Measurements from ENCODE around the gene AKAP13. TPM values are rescaled to one million over a fixed set of nuclear protein-coding genes. Genes with fewer than 3 reads are reported as not detected.

Gene AKAP13
- total RNA-seq, 2 experiments from 2014 or later: 282 to 304 TPM

DNA sequence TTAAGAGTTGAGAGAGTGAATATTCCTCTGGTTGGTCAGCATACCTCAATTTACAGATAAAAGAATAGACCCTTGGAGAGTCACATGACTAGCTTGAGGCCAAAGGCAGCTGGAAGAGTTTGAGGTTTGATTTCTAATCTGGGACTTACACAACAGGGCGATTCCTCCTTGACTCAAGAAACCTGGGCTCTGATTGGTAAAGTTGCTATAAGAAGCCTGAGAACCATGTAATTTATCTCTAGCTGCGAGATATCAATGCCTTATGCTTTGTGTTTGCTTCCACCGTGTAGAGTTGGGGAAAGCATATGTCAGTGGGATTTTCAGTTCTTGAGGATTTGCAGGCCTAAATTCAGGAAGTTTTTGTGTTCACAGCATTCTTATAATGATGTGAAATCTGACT lies 208.3 kb downstream of the AKAP13 start:
- peaks cover 43% of the 10 kb centered on the region for H3K36me3 ChIP-seq (ENCODE audit: insufficient read depth, low read length)

DNA sequence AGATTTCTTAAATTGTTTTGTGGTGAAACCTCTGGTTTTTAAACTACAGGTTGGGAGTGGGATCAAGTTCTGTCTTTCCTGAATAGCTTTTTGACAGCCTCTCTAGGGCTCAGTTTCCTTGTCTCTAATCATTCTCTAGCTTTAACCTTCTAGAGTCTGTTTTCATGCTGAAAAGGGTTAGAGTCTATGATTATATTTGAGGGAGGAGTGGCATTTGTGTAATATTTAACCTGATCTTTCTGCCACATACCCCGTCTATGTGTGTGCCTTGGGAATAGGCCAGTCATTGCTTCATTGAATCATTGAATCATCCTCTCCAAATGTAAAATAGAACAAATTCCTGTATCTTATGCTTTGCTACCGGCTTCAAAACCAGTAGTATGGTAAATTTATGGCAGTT lies 209.4 kb downstream of the AKAP13 start:
- intact Hi-C loops (cut with DNase I, micrococcal nuclease): loop anchor here in 1 of 2 experiments (5.0 kb wide), 1 partner anchor 62 kb away; no protein-coding TSS in a partner anchor
- Histone ChIP-seq H3K27me3 (ENCODE audit: control insufficient read depth in 1 of 2, insufficient read depth in 2 of 2, low read length in 2 of 2) (no peaks in the 10 kb centered on the region), H3K4me1 (ENCODE audit: insufficient read depth, low read length) (peaks cover 12% of the 10 kb centered on the region), H3K36me3 (ENCODE audit: insufficient read depth, low read length) (peaks cover 40% of the 10 kb centered on the region), H3K9me3 (ENCODE audit: control insufficient read depth in 1 of 2, insufficient read depth in 1 of 2, low read length in 2 of 2) (no peaks in the 10 kb centered on the region), H3K27ac (ENCODE audit: low read depth in 1 of 2, low read length in 2 of 2) (no peak overlapping the region), H3K4me3 (ENCODE audit: low read length) (no peak overlapping the region)
- ATAC-seq (ENCODE audit: poor library complexity) (no peak), DNase-seq (no peak)
- ChIA-PET CTCF (no interaction called here), POLR2A (no interaction called here)
- no peak overlapping the region for H3K27ac Mint-ChIP-seq
- H3K27me3 Mint-ChIP-seq: no peaks in the 10 kb centered on the region
- H3K9me3 Mint-ChIP-seq: no peaks in the 10 kb centered on the region
- H3K36me3 Mint-ChIP-seq (ENCODE audit: low read depth): peaks cover 82% of the 10 kb centered on the region
- no peak overlapping the region for H3K4me3 Mint-ChIP-seq
- TF ChIP-seq, protein P1, sequence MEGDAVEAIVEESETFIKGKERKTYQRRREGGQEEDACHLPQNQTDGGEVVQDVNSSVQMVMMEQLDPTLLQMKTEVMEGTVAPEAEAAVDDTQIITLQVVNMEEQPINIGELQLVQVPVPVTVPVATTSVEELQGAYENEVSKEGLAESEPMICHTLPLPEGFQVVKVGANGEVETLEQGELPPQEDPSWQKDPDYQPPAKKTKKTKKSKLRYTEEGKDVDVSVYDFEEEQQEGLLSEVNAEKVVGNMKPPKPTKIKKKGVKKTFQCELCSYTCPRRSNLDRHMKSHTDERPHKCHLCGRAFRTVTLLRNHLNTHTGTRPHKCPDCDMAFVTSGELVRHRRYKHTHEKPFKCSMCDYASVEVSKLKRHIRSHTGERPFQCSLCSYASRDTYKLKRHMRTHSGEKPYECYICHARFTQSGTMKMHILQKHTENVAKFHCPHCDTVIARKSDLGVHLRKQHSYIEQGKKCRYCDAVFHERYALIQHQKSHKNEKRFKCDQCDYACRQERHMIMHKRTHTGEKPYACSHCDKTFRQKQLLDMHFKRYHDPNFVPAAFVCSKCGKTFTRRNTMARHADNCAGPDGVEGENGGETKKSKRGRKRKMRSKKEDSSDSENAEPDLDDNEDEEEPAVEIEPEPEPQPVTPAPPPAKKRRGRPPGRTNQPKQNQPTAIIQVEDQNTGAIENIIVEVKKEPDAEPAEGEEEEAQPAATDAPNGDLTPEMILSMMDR (IDR thresholded peaks at IDR 0.05): no peak
- H3K4me1 Mint-ChIP-seq (ENCODE audit: low read depth): peaks cover 58% of the 10 kb centered on the region

More for the DNA sequence above, 208.3 kb downstream of the AKAP13 start:
- ChIA-PET CTCF (no interaction called here), POLR2A (no interaction called here)
- DNase-seq: no peak
- no peaks in the 10 kb centered on the region for H3K27me3 Mint-ChIP-seq
- TF ChIP-seq, protein P1 (IDR thresholded peaks at IDR 0.05): no peak
- no peaks in the 10 kb centered on the region for H3K27me3 ChIP-seq (ENCODE audit: control insufficient read depth in 1 of 2, insufficient read depth in 2 of 2, low read length in 2 of 2)
- H3K27ac Mint-ChIP-seq: no peak overlapping the region
- intact Hi-C loops (cut with DNase I, micrococcal nuclease): loop anchor here in 1 of 2 experiments (5.0 kb wide), 1 partner anchor 64 kb away; no protein-coding TSS in a partner anchor
- no peaks in the 10 kb centered on the region for H3K9me3 Mint-ChIP-seq
- peaks cover 18% of the 10 kb centered on the region for H3K4me1 ChIP-seq (ENCODE audit: insufficient read depth, low read length)
- peaks cover 60% of the 10 kb centered on the region for H3K4me1 Mint-ChIP-seq (ENCODE audit: low read depth)
- ATAC-seq (ENCODE audit: poor library complexity): no peak
- peaks cover 93% of the 10 kb centered on the region for H3K36me3 Mint-ChIP-seq (ENCODE audit: low read depth)
- H3K4me3 Mint-ChIP-seq: no peak overlapping the region
- no peak overlapping the region for H3K27ac ChIP-seq (ENCODE audit: low read depth in 1 of 2, low read length in 2 of 2)
- H3K4me3 ChIP-seq (ENCODE audit: low read length): no peak overlapping the region
- H3K9me3 ChIP-seq (ENCODE audit: control insufficient read depth in 1 of 2, insufficient read depth in 1 of 2, low read length in 2 of 2): no peaks in the 10 kb centered on the region

DNA sequence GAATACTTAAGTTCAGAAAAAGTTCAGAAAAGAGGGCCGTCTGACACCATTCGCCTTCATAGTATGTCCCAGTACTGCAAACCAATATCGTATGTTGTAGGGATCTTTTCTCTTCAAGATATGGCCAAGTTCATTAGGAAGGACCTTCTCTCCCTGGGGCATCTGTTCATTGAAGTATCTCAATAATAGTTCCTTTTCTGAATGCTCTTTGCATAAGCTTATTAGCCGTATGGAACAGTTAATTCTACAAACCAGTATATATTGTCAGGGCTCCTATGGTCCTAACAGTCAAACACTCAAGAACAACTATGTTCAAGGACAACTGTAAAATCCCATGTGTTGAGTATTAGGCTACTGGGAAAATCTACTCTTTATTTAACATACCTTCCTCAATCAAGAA lies 211.2 kb downstream of the AKAP13 start:
- ATAC-seq (ENCODE audit: poor library complexity): no peak
- intact Hi-C loops (cut with DNase I, micrococcal nuclease): no loop called here
- Mint-ChIP-seq H3K4me3 (no peak overlapping the region), H3K9me3 (no peaks in the 10 kb centered on the region), H3K27me3 (no peaks in the 10 kb centered on the region), H3K36me3 (ENCODE audit: low read depth) (peaks cover 64% of the 10 kb centered on the region), H3K4me1 (ENCODE audit: low read depth) (peaks cover 58% of the 10 kb centered on the region), H3K27ac (no peak overlapping the region)
- Histone ChIP-seq H3K27ac (ENCODE audit: low read depth in 1 of 2, low read length in 2 of 2) (no peak overlapping the region), H3K4me3 (ENCODE audit: low read length) (no peak overlapping the region), H3K36me3 (ENCODE audit: insufficient read depth, low read length) (peaks cover 41% of the 10 kb centered on the region), H3K4me1 (ENCODE audit: insufficient read depth, low read length) (peaks cover 8% of the 10 kb centered on the region), H3K27me3 (ENCODE audit: control insufficient read depth in 1 of 2, insufficient read depth in 2 of 2, low read length in 2 of 2) (no peaks in the 10 kb centered on the region), H3K9me3 (ENCODE audit: control insufficient read depth in 1 of 2, insufficient read depth in 1 of 2, low read length in 2 of 2) (no peaks in the 10 kb centered on the region)
- ChIA-PET POLR2A (interaction anchor here (1.2 to 2.1 kb wide), 2 partner anchors 9 to 76 kb away, joined by 3 to 5 read pairs; no protein-coding TSS in a partner anchor), CTCF (interaction anchor here (1.2 to 1.5 kb wide), 2 partner anchors 34 to 58 kb away, joined by 3 read pairs; no protein-coding TSS in a partner anchor)
- TF ChIP-seq, protein P1 (IDR thresholded peaks at IDR 0.05): no peak
- DNase-seq: no peak
